Adrenal gland (tissue), 5 donors: ENCODE results near the gene MRPL36.

Experiments used
- CTCF ChIP-seq, 6 experiments: fragments of 450-650 bp in 4 of 6; fragments of 200-600 bp in 2 of 6; sonication (generic) in 1 of 6; IDR thresholded peaks; 1 replicate in 5 of 6; 2 replicates in 1 of 6; pipeline versions ENCODE4 v1.5.1 to v1.8.0; 2016 to 2021; ENCODE audit warnings: antibody characterized with exemption in 6 of 6, mild to moderate bottlenecking in 2 of 6, moderate library complexity in 1 of 6
- POLR2A ChIP-seq, 2 donors: fragments of 450-650 bp; IDR thresholded peaks; one replicate each; pipeline ENCODE4 v1.6.1; 2017; ENCODE audit warnings: antibody characterized with exemption in 2 of 2, mild to moderate bottlenecking in 2 of 2, moderate library complexity in 1 of 2
- donor health status: DM: no; HTN: no; CAD: no.

GRCh38 chr5:1791176-1791575 is 8.5 kb downstream of the MRPL36 start:
- TF ChIP-seq CTCF (IDR thresholded peaks at IDR 0.05) (no peak), POLR2A (IDR thresholded peaks at IDR 0.05) (no peak)
